ENCODE measurements around the gene FLT4. TPM values are rescaled to one million over a fixed set of nuclear protein-coding genes. Genes with fewer than 3 reads are reported as not detected.

The FLT4 gene
- polyA plus RNA-seq, 1 donor from 2014 or later, result 0.04 TPM

GRCh38 chr5:180591311-180591887 lies 58.0 kb downstream of the FLT4 start, which contains the start of gene SCGB3A1:
SCGB3A1 (minus strand) TSS chr5:180591499; CDS start chr5:180591462, 37 bp downstream.
- Histone ChIP-seq H3K9me2 (ENCODE audit: insufficient read depth, low read length) (no peaks in the 10 kb centered on the region), H3K27ac (ENCODE audit: low read length) (no peak within 1 kb of the TSS), H3K36me3 (ENCODE audit: insufficient read depth, low read length) (no peaks in the 10 kb centered on the region), H3K4me2 (ENCODE audit: low read length) (no peak within 1 kb of the TSS), H3K9ac (ENCODE audit: low read length) (no peak within 1 kb of the TSS), H3K27me3 (ENCODE audit: insufficient read depth, low read depth, low read length) (peaks cover 44% of the 10 kb centered on the region), H3K4me3 (ENCODE audit: low read length) (peak within 1 kb of the TSS; percentile 46), H3K9me3 (ENCODE audit: low read length) (no peaks in the 10 kb centered on the region), H3K79me2 (replicated peaks; ENCODE audit: insufficient read depth, low read length) (no peaks in the 10 kb centered on the region), H3F3A (ENCODE audit: insufficient read depth, low read length, poor library complexity, severe bottlenecking) (no peaks in the 10 kb centered on the region), H2AFZ (ENCODE audit: low read depth, low read length) (no peak within 1 kb of the TSS), H4K20me1 (ENCODE audit: insufficient read depth) (no peaks in the 10 kb centered on the region)
- TF ChIP-seq EZH2 (IDR thresholded peaks at IDR 0.05; ENCODE audit: borderline replicate concordance, insufficient read depth, low read length, poor library complexity, severe bottlenecking) (no peak), EP300 (conservative IDR thresholded peaks at IDR 0.05; ENCODE audit: poor library complexity, severe bottlenecking) (no peak), RAD21 (conservative IDR thresholded peaks at IDR 0.05) (no peak), CTCF (IDR thresholded peaks at IDR 0.05; ENCODE audit: poor library complexity, severe bottlenecking) (no peak), REST (IDR thresholded peaks at IDR 0.05; ENCODE audit: borderline replicate concordance) (no peak), TAF1 (IDR thresholded peaks at IDR 0.05; ENCODE audit: low read depth) (no peak), POLR2AphosphoS5 (IDR thresholded peaks at IDR 0.05) (no peak), MXI1 (conservative IDR thresholded peaks at IDR 0.05; ENCODE audit: poor library complexity, severe bottlenecking) (no peak), SMC3 (conservative IDR thresholded peaks at IDR 0.05; ENCODE audit: poor library complexity) (no peak)

GRCh38 chr5:180590543-180591310 lies 58.7 kb downstream of the FLT4 start:
- Histone ChIP-seq H2AFZ (ENCODE audit: low read depth, low read length) (no peak overlapping the region), H4K20me1 (ENCODE audit: insufficient read depth) (no peaks in the 10 kb centered on the region), H3K9me3 (ENCODE audit: low read length) (no peaks in the 10 kb centered on the region), H3K9ac (ENCODE audit: low read length) (no peak overlapping the region), H3K27me3 (ENCODE audit: insufficient read depth, low read depth, low read length) (peaks cover 44% of the 10 kb centered on the region), H3F3A (ENCODE audit: insufficient read depth, low read length, poor library complexity, severe bottlenecking) (no peaks in the 10 kb centered on the region), H3K27ac (ENCODE audit: low read length) (no peak overlapping the region), H3K4me2 (ENCODE audit: low read length) (no peak overlapping the region), H3K79me2 (replicated peaks; ENCODE audit: insufficient read depth, low read length) (no peaks in the 10 kb centered on the region), H3K36me3 (ENCODE audit: insufficient read depth, low read length) (no peaks in the 10 kb centered on the region), H3K4me3 (ENCODE audit: low read length) (peak overlapping the region; percentile 46), H3K9me2 (ENCODE audit: insufficient read depth, low read length) (no peaks in the 10 kb centered on the region)
- TF ChIP-seq EZH2 (IDR thresholded peaks at IDR 0.05; ENCODE audit: borderline replicate concordance, insufficient read depth, low read length, poor library complexity, severe bottlenecking) (peak; percentile 58), SMC3 (conservative IDR thresholded peaks at IDR 0.05; ENCODE audit: poor library complexity) (no peak)
